Measurements from ENCODE around the gene RPTOR. TPM values are rescaled to one million over a fixed set of nuclear protein-coding genes. Genes with fewer than 3 reads are reported as not detected.

Gene RPTOR
- total and polyA plus RNA-seq, 2 donors (not counting 3 experiments of a cell fraction or from before 2014, with no cell fraction given) = 10.7 to 41.8 TPM

GRCh38 chr17:80552523-80552922, 7.9 kb downstream of the RPTOR start:
- no peak for TF ChIP-seq EZH2 (IDR thresholded peaks at IDR 0.05; ENCODE audit: borderline replicate concordance, low read depth, low read length, severe bottlenecking)
- no peak for TF ChIP-seq MYC (IDR thresholded peaks at IDR 0.05; ENCODE audit: low read depth, low read length)
- no peak for TF ChIP-seq FOS (IDR thresholded peaks at IDR 0.05; ENCODE audit: borderline replicate concordance, insufficient read depth, low read length)
- no peak for TF ChIP-seq CTCF (IDR thresholded peaks at IDR 0.05; ENCODE audit: extremely low read depth in 1 of 2, insufficient read depth in 1 of 2, low read depth in 1 of 2, low read length in 2 of 2)
- no peak for TF ChIP-seq MAX (IDR thresholded peaks at IDR 0.05; ENCODE audit: insufficient read depth, insufficient read length)
- no peak for TF ChIP-seq JUN (IDR thresholded peaks at IDR 0.05; ENCODE audit: borderline replicate concordance, insufficient read depth, insufficient read length, low read depth)
- no peak for TF ChIP-seq POLR2AphosphoS5 (IDR thresholded peaks at IDR 0.05; ENCODE audit: insufficient read depth, low read depth, low read length)
- no peak for TF ChIP-seq POLR2A (IDR thresholded peaks at IDR 0.05; ENCODE audit: low read depth, low read length)
- TF ChIP-seq GATA2 (IDR thresholded peaks at IDR 0.05; ENCODE audit: insufficient read depth, insufficient read length, low read depth, low read length) = no peak
- no peaks in the 10 kb centered on the region for H3K9me3 ChIP-seq (replicated peaks; ENCODE audit: control insufficient read depth, insufficient read depth, low read length)
- ChIA-PET POLR2A (no interaction called here), CTCF (no interaction called here)
- no peak overlapping the region for H2AFZ ChIP-seq (ENCODE audit: low read depth, low read length)
- H3K27me3 ChIP-seq (ENCODE audit: control insufficient read depth in 2 of 2, insufficient read depth in 2 of 2, low read length in 2 of 2) = no peaks in the 10 kb centered on the region
- no peak overlapping the region for H3K4me2 ChIP-seq (ENCODE audit: insufficient read depth, low read length)
- BruUV-seq (replicated peaks) = no TSS peak
- no peaks in the 10 kb centered on the region for H3K9me1 ChIP-seq (replicated peaks; ENCODE audit: control insufficient read depth, extremely low read depth, insufficient read depth, low read length)
- no peak overlapping the region for H3K9ac ChIP-seq (replicated peaks; ENCODE audit: extremely low read depth, insufficient read depth, low read length)
- no peak overlapping the region for H3K4me3 ChIP-seq (replicated peaks in 1 of 3; ENCODE audit: insufficient read depth in 1 of 3, low read depth in 1 of 3, low read length in 3 of 3)
- intact Hi-C loops (cut with micrococcal nuclease) = no loop called here
- no peak for FAIRE-seq
- H3K79me2 ChIP-seq (ENCODE audit: control insufficient read depth, insufficient read depth, low read length) = peaks cover 61% of the 10 kb centered on the region
- dilution Hi-C loops (cut with MboI; ENCODE audit: extremely low pct_ligation_motif_present, low sequenced_read_pairs) = no loop called here
- no peaks in the 10 kb centered on the region for H3K4me1 ChIP-seq (ENCODE audit: control insufficient read depth, extremely low read depth, insufficient read depth, low read length)
- H3K36me3 ChIP-seq (ENCODE audit: control insufficient read depth in 2 of 2, extremely low read depth in 1 of 2, insufficient read depth in 2 of 2, low read length in 2 of 2) = peaks cover 0 to 2% of the 10 kb centered on the region in 2 experiments
- no peak for DNase-seq (ENCODE audit: low read depth, low spot score)
- H4K20me1 ChIP-seq (replicated peaks; ENCODE audit: control insufficient read depth, extremely low read depth, insufficient read depth, low read length) = no peaks in the 10 kb centered on the region
- H3K27ac ChIP-seq (ENCODE audit: insufficient read depth, low read depth, low read length) = no peak overlapping the region

Data from endothelial cell of umbilical vein (primary cell).